HFFc6 (cell line): ENCODE data around the gene SRGAP3. TPM values are rescaled to one million over a fixed set of nuclear protein-coding genes. Genes with fewer than 3 reads are reported as not detected.

Experiments
- DNase-seq: peaks from one replicate; pipeline ENCODE4 v3.0.0-alpha.2; 2018
- H3K27ac Mint-ChIP-seq: 2 replicates; pipeline ENCODE4 v1.8.0; 2020; ENCODE audit warnings: mild to moderate bottlenecking, mixed read lengths
- H3K27me3 Mint-ChIP-seq: 2 replicates; pipeline ENCODE4 v1.8.0; 2021; ENCODE audit warnings: mild to moderate bottlenecking, moderate library complexity, mixed read lengths; ENCODE audit not compliant: insufficient read depth
- H3K36me3 Mint-ChIP-seq: 2 replicates; pipeline ENCODE4 v1.8.0; 2021; ENCODE audit warnings: low read depth, mixed read lengths
- H3K4me1 Mint-ChIP-seq: 2 replicates; pipeline ENCODE4 v1.8.0; 2020; ENCODE audit warnings: low read depth, mixed read lengths
- H3K4me3 Mint-ChIP-seq: 2 replicates; pipeline ENCODE4 v1.8.0; 2020; ENCODE audit warnings: mild to moderate bottlenecking, moderate library complexity, mixed read lengths
- H3K9me3 Mint-ChIP-seq: 2 replicates; pipeline ENCODE4 v1.8.0; 2020; ENCODE audit warnings: mild to moderate bottlenecking, mixed read lengths
- total RNA-seq, 6 experiments: library from RNA; stranded (reverse); fragmentation: NEBNext Ultra II Directional; extraction: Animal tissue kit (Norgen Biotek cat#: 25700); gene quantifications; 2 replicates in 1 of 6; 3 replicates in 5 of 6; pipeline ENCODE4 v1.2.3, GENCODE V29; 2021
- TF ChIP-seq, protein P1 (sequence below): fragments of 200-600 bp; sonication (generic); IDR thresholded peaks from 2 replicates; pipeline ENCODE4 v1.5.0; 2021; ENCODE audit warnings: antibody characterized with exemption, mild to moderate bottlenecking

Gene SRGAP3
- total RNA-seq, 6 experiments from 2014 or later = 0.23 to 0.92 (median 0.77) TPM

DNA sequence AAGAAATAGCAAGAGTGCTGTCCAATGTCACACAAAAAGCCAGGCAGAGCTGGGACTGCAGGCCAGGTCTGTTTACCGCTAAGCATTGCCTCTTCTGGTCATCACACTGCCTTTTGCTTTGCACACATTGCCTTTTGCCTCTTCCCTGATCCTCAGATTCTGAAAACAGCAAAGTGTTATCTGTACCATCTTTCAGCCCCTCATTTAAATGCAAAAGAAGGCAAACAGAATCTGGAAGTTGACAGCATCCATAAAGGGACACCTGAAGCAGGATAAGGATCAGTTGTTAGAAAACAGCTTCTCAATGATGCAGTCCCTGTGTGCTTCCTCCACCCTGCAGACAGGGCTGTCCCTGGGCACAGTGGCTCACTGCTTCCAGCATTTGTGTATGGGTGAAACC, 179.5 kb downstream of the SRGAP3 start:
- no peaks in the 10 kb centered on the region for H3K9me3 Mint-ChIP-seq
- peaks cover 12% of the 10 kb centered on the region for H3K4me1 Mint-ChIP-seq
- TF ChIP-seq, protein P1, sequence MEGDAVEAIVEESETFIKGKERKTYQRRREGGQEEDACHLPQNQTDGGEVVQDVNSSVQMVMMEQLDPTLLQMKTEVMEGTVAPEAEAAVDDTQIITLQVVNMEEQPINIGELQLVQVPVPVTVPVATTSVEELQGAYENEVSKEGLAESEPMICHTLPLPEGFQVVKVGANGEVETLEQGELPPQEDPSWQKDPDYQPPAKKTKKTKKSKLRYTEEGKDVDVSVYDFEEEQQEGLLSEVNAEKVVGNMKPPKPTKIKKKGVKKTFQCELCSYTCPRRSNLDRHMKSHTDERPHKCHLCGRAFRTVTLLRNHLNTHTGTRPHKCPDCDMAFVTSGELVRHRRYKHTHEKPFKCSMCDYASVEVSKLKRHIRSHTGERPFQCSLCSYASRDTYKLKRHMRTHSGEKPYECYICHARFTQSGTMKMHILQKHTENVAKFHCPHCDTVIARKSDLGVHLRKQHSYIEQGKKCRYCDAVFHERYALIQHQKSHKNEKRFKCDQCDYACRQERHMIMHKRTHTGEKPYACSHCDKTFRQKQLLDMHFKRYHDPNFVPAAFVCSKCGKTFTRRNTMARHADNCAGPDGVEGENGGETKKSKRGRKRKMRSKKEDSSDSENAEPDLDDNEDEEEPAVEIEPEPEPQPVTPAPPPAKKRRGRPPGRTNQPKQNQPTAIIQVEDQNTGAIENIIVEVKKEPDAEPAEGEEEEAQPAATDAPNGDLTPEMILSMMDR = no peak
- peaks cover 16% of the 10 kb centered on the region for H3K27me3 Mint-ChIP-seq
- no peaks in the 10 kb centered on the region for H3K36me3 Mint-ChIP-seq
- H3K4me3 Mint-ChIP-seq = no peak overlapping the region
- no peak for DNase-seq
- H3K27ac Mint-ChIP-seq = no peak overlapping the region

DNA sequence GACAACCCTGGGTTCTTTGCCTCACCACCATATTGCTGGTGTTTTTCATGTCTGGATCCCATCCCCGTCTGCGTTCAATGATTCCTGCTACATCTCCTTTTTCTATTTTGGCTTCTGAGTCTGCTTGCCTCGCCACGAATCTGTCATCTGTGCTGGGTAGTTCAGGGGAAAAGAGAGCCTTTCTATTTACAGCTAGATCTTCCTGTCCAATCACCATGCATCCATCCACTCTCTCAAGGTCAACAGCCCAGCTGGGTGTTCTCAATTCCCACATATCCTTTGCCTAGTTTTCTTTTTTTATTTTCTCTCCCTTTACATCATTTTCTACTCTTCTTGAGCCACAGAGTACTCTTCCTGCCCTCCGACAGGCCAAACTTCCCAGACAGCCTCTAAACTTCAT, 181.4 kb downstream of the SRGAP3 start:
- TF ChIP-seq, protein P1 = no peak
- H3K4me1 Mint-ChIP-seq = no peaks in the 10 kb centered on the region
- peaks cover 15% of the 10 kb centered on the region for H3K27me3 Mint-ChIP-seq
- no peak for DNase-seq
- no peak overlapping the region for H3K27ac Mint-ChIP-seq
- no peak overlapping the region for H3K4me3 Mint-ChIP-seq
- H3K9me3 Mint-ChIP-seq = no peaks in the 10 kb centered on the region
- no peaks in the 10 kb centered on the region for H3K36me3 Mint-ChIP-seq

DNA sequence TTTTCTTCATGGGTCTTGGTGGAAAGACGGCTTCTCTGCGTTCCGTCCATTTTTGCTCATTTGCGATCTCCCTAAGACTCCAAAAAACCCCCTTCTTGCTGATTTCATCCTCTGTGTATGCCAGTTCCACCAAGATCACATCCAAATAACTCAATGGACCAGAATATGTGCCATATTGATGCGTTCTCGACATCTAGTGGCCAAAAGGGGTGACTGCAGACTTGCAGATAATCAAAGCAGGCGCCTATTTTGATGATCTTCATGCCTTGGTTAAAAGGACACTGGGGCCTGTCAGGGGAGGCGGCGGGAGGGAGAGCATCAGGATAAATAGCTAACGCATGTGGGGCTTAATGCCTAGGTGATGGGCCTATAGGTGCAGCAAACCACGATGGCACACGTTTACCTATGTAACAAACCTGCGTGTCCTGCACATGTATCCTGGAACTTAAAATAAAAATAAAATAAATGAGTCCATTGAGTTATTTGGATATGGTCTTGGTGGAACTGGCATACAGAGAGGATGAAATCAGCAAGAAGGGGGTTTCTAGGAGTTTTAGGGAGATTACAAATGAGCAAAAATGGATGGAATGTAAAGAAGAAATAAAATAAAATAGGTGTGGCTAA, 182.0 kb downstream of the SRGAP3 start:
- peaks cover 16% of the 10 kb centered on the region for H3K27me3 Mint-ChIP-seq
- no peak overlapping the region for H3K27ac Mint-ChIP-seq
- no peak overlapping the region for H3K4me3 Mint-ChIP-seq
- peaks cover 4% of the 10 kb centered on the region for H3K9me3 Mint-ChIP-seq
- TF ChIP-seq, protein P1 = peak; percentile 94
- peak; percentile 64 for DNase-seq
- no peaks in the 10 kb centered on the region for H3K4me1 Mint-ChIP-seq
- H3K36me3 Mint-ChIP-seq = peaks cover 4% of the 10 kb centered on the region; the same call in 1 of the 2 replicates

DNA sequence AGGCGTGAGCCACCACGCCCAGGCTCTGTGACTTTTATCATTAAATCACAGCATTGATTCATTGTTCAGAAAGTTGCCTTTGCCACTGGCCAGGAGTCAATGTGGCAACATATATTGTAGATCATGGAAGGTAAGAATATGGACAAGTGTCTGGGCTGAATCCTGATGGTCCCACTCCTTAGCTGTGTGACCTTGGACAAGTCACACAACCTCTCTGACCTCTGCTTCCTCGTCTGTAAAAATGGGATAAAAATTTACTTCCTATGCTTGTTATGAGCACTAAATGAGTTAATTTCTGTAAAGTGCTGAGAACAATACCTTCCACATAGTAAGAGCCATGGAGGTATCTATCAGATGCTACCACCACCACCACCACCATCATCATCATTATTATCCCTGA, 182.7 kb downstream of the SRGAP3 start:
- TF ChIP-seq, protein P1 = no peak
- Mint-ChIP-seq H3K4me3 (no peak overlapping the region), H3K9me3 (peaks cover 6% of the 10 kb centered on the region), H3K27ac (no peak overlapping the region), H3K4me1 (no peaks in the 10 kb centered on the region), H3K36me3 (peaks cover 7% of the 10 kb centered on the region; the same call in 1 of the 2 replicates), H3K27me3 (peaks cover 15% of the 10 kb centered on the region)
- no peak for DNase-seq

DNA sequence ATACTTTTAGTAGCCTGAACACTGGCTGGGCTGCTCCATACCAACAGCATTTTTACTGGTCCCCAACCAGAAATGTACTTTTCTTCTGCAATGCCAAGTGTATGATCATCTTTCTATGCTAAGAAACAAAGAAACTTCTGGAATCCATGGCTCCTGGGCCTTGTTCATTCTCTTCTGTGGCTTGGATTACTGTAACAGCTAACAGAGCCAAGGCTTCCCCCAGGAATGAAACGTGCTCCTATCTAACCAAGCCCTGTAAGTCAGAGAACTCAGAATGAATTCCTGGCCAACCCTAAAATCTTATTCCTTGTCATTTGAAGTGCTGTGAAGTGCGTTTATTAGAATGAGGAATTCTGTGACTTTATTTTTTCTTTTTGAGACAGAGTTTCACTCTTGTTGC, 183.3 kb downstream of the SRGAP3 start:
- Mint-ChIP-seq H3K4me3 (no peak overlapping the region), H3K4me1 (no peaks in the 10 kb centered on the region), H3K36me3 (peaks cover 7% of the 10 kb centered on the region; the same call in 1 of the 2 replicates), H3K9me3 (peaks cover 6% of the 10 kb centered on the region), H3K27me3 (peaks cover 15% of the 10 kb centered on the region), H3K27ac (no peak overlapping the region)
- TF ChIP-seq, protein P1 = no peak
- no peak for DNase-seq
